Thoracic aorta (tissue), 2 donors: Measurements from ENCODE around the gene UBAP2. TPM values are rescaled to one million over a fixed set of nuclear protein-coding genes. Genes with fewer than 3 reads are reported as not detected.
"Not testable (repeated sequence)": the region's sequence is repeated elsewhere in the genome, so short reads cannot be mapped to it uniquely, and the experiment has no call there.

Experiments used
- ATAC-seq: fragments of 150-250 bp; one replicate; pipeline ENCODE4 v1.8.0; 2017; ENCODE audit warnings: low read depth; ENCODE audit not compliant: insufficient number of reproducible peaks, low FRiP score
- DNase-seq: peaks from one replicate; pipeline ENCODE4 v3.0.0-alpha.2; 2020; ENCODE audit warnings: low spot score
- H3K27ac ChIP-seq, 2 donors: fragments of 200-600 bp; sonication (generic); 1 replicate in 1 of 2; 2 replicates in 1 of 2; pipeline ENCODE4 v1.5.1; 2016; ENCODE audit warnings: mild to moderate bottlenecking in 2 of 2, moderate library complexity in 2 of 2
- H3K27me3 ChIP-seq: fragments of 200-600 bp; sonication (generic); replicated peaks from 2 replicates; pipeline ENCODE4 v1.6.0; 2016; ENCODE audit warnings: mild to moderate bottlenecking; ENCODE audit not compliant: insufficient read depth
- H3K36me3 ChIP-seq: fragments of 200-600 bp; sonication (generic); one replicate; pipeline ENCODE4 v1.5.1; 2016
- H3K4me1 ChIP-seq, 2 donors: fragments of 200-600 bp; sonication (generic); 1 replicate in 1 of 2; 2 replicates in 1 of 2; pipeline versions ENCODE4 v1.5.1 to v1.6.0; 2016; ENCODE audit warnings: low read depth in 2 of 2, mild to moderate bottlenecking in 1 of 2; ENCODE audit not compliant: control insufficient read depth in 1 of 2
- H3K4me3 ChIP-seq: fragments of 200-600 bp; sonication (generic); 2 replicates; pipeline ENCODE4 v1.5.1; 2016; ENCODE audit warnings: mild to moderate bottlenecking
- H3K9me3 ChIP-seq: fragments of 200-600 bp; sonication (generic); 2 replicates; pipeline ENCODE4 v1.5.1; 2016
- CTCF ChIP-seq: fragments of 200-600 bp; sonication (generic); IDR thresholded peaks from one replicate; pipeline ENCODE4 v1.5.1; 2019; ENCODE audit warnings: antibody characterized with exemption
- total RNA-seq, 2 donors: library from RNA; depleted of rRNA; stranded (reverse); fragments of >200 nt; gene quantifications; one replicate each; pipeline versions ENCODE4 v1.1.0 to v1.2.3, GENCODE V29; 2016

The UBAP2 gene
- total RNA-seq, 2 donors from 2014 or later, result 21.3 to 29.9 TPM

GRCh38 chr9:33976414-33976813 lies 72.3 kb downstream of the UBAP2 start:
- no peak for TF ChIP-seq CTCF
- no peak overlapping the region for H3K4me3 ChIP-seq
- peaks cover 4% of the 10 kb centered on the region for H3K36me3 ChIP-seq
- H3K27me3 ChIP-seq, result no peaks in the 10 kb centered on the region
- H3K9me3 ChIP-seq, result no peaks in the 10 kb centered on the region
- H3K27ac ChIP-seq, result no peak overlapping the region
- DNase-seq (no peak), ATAC-seq (no peak)
- no peaks in the 10 kb centered on the region for H3K4me1 ChIP-seq

DNA sequence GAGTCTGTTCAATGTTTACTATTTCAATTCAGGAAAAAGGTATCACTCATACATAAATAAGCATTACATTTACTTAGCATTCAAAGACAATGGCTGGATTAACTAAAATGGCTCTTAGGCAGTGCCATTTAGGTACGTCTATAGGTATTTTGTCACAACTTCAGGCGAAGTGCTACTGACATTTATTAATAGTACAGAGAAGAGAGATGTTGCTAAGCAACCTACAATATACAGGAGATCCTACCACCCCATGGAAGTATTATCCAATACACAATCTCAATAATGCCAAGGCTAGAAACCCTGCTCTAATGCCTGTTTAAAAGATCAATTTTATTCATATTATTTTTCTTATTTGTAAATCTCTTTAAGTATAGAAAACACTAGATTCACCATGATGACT lies 76.0 kb downstream of the UBAP2 start:
- no peak overlapping the region for H3K27ac ChIP-seq
- no peaks in the 10 kb centered on the region for H3K27me3 ChIP-seq
- no peak for ATAC-seq
- H3K4me1 ChIP-seq, result no peaks in the 10 kb centered on the region
- no peak for DNase-seq
- TF ChIP-seq CTCF, result no peak
- peaks cover 10% of the 10 kb centered on the region for H3K36me3 ChIP-seq
- no peak overlapping the region for H3K4me3 ChIP-seq
- no peaks in the 10 kb centered on the region for H3K9me3 ChIP-seq

DNA sequence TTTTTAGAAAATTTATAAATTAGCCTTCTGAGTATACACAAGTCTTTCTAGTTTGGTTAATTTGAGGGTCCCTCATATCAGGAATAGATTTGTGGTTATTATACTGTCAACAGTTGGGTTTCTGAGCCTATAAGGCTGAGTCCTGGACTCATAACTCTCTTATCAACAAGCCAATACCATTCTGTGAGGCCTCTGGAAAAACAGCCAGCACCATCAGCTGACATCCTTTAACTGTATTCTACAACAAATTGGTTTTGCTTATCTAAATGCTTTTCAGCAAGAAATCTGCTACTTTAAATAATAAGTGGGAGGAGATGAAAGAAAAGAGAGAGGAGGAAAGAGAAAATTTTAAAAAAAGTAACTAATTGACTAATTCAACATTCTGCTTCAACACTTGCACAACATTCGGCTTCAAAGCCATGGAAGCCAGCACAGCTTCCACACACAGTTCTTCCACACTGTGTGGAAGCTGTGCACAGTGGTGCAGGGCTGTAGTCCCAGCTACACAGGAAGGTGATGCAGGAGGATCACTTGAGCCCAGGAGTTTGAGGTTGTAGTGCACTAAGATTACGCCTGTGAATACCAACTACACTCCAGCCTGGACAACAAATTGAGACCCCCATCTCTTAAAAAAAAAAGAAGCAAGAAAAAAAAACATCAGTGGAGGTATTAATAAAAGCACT lies 84.5 kb downstream of the UBAP2 start:
- Histone ChIP-seq H3K4me3 (no peak overlapping the region), H3K4me1 (no peaks in the 10 kb centered on the region), H3K27me3 (no peaks in the 10 kb centered on the region), H3K9me3 (no peaks in the 10 kb centered on the region), H3K27ac (no peak overlapping the region), H3K36me3 (peaks cover 4% of the 10 kb centered on the region)
- no peak for TF ChIP-seq CTCF
- DNase-seq (no peak), ATAC-seq (no peak)

GRCh38 chr9:33962468-33962867 lies 86.2 kb downstream of the UBAP2 start:
- not testable (repeated sequence) for H3K27me3 ChIP-seq, H3K9me3 ChIP-seq, H3K4me3 ChIP-seq, ATAC-seq, DNase-seq, H3K36me3 ChIP-seq, H3K27ac ChIP-seq, H3K4me1 ChIP-seq

DNA sequence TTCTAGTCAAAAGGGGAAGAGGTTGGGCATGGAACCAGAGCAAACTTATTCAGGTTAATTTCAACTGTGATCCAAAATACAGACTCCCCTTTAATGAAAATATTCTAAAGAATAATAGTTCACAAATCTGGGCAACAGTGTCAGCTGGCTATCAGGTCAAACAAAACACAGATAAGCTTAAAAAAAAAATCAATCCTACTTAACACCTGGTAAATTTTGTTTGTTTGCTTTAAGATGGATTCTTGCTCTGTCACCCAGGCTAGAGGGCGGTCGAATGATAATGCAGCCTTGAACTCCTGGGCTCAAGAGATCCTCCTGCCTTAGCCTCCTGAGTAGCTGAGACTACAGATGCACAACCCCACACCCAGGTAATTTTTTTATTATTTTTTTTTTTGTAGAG lies 89.0 kb downstream of the UBAP2 start:
- no peak for TF ChIP-seq CTCF
- no peak for DNase-seq
- Histone ChIP-seq H3K27ac (no peak overlapping the region), H3K4me3 (no peak overlapping the region), H3K36me3 (peaks cover 9% of the 10 kb centered on the region), H3K9me3 (no peaks in the 10 kb centered on the region), H3K4me1 (no peaks in the 10 kb centered on the region), H3K27me3 (no peaks in the 10 kb centered on the region)
- ATAC-seq, result no peak

DNA sequence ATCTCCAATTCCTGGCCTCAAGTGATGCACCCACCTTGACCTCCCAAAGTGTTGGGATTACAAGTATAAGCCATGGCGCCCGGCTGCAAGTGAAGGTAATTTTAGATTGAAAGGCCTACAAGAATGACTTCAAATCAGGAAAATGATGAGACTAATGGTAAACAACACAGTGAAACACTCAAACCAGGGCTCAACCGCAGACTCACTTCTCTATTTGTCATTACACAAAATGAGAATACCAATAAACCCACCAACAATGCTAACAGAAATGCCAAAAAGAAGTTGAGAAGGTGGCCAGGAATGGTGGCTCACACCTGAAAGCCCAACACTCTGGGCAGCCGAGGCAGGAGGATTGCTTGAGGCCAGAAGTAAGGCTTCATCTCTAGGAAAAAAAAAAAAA lies 92.1 kb downstream of the UBAP2 start:
- ATAC-seq (no peak), DNase-seq (no peak)
- no peaks in the 10 kb centered on the region for H3K4me1 ChIP-seq
- no peaks in the 10 kb centered on the region for H3K27me3 ChIP-seq
- H3K4me3 ChIP-seq, result no peak overlapping the region
- no peak overlapping the region for H3K27ac ChIP-seq
- no peak for TF ChIP-seq CTCF
- no peaks in the 10 kb centered on the region for H3K9me3 ChIP-seq
- H3K36me3 ChIP-seq, result peaks cover 8% of the 10 kb centered on the region
